Measurements from ENCODE around the gene KCTD17.

DNA sequence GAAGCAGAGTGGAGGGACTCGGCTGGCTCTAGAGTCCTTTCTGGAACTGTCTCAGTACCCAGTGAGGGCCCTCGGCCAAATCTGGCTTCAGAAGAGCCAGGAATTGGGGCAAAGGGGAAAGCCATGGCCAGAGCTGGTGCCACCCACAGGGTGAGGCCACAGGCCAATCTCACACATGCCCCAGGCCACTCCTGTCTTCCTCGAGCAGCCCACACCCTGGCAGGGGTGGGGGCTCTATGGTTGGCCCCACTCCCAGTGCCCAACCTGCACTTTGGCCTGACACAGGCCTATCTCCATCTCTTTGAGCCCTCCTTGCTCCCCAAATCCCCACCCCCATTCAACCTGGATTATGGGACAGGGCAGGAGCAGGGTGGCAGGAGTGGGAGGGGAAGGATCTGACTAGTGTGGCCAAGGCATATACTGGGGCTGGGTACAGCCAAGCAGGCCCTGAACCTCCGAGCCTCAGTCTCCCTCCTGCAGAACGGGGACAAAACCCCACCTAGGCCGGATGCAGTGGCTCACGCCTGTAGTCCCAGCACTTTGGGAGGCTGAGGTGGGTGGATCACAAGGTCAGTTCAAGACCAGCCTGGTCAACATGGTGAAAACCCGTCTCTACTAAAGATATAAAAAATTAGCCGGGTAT lies 39.2 kb upstream of the KCTD17 start:
- TF ChIP-seq, protein P1, sequence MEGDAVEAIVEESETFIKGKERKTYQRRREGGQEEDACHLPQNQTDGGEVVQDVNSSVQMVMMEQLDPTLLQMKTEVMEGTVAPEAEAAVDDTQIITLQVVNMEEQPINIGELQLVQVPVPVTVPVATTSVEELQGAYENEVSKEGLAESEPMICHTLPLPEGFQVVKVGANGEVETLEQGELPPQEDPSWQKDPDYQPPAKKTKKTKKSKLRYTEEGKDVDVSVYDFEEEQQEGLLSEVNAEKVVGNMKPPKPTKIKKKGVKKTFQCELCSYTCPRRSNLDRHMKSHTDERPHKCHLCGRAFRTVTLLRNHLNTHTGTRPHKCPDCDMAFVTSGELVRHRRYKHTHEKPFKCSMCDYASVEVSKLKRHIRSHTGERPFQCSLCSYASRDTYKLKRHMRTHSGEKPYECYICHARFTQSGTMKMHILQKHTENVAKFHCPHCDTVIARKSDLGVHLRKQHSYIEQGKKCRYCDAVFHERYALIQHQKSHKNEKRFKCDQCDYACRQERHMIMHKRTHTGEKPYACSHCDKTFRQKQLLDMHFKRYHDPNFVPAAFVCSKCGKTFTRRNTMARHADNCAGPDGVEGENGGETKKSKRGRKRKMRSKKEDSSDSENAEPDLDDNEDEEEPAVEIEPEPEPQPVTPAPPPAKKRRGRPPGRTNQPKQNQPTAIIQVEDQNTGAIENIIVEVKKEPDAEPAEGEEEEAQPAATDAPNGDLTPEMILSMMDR (IDR thresholded peaks at IDR 0.05; ENCODE audit: borderline replicate concordance, extremely low read depth, low read length, poor library complexity, severe bottlenecking), result no peak
- no peak for TF ChIP-seq EZH2 (IDR thresholded peaks at IDR 0.05; ENCODE audit: borderline replicate concordance, low read depth, low read length, severe bottlenecking)
